ENCODE data around the gene CCDC184. TPM values are rescaled to one million over a fixed set of nuclear protein-coding genes. Genes with fewer than 3 reads are reported as not detected.
A peak's percentile ranks its signal among the peaks of the same experiment; 100 is the strongest.

CCDC184 gene
- total RNA-seq, 1 experiment from 2014 or later, result 0.74 TPM

DNA sequence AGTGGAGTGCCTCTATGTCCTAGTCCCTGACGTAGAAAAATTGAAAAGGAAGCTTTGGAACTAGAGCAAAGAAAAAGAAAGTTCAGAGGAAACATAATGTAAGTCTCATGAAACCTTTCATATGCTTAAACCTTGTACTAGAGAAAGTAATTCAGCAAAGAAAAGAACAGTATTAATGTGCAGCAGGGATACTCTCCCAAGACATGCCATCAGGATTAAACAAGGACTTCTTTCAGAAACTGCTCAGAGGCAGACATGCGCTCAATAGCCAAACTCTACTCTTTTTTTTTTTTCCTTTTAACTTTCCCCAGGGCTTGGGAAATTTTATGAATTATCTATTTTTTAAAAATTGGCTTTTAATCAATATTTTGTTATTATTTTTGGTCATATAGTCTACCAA lies 19.0 kb upstream of the CCDC184 start:
- no TSS peak for BruUV-seq (replicated peaks)
- Histone ChIP-seq H3K9me3 (ENCODE audit: control insufficient read depth, insufficient read depth, low read depth, low read length) (no peaks in the 10 kb centered on the region), H3K36me3 (ENCODE audit: control insufficient read depth, insufficient read depth, low read length) (no peaks in the 10 kb centered on the region), H3K4me1 (ENCODE audit: control insufficient read depth, insufficient read depth, low read length) (no peaks in the 10 kb centered on the region), H3K27me3 (ENCODE audit: control insufficient read depth, insufficient read depth, low read length) (peaks cover 2% of the 10 kb centered on the region; the same call in 1 of the 2 replicates), H3K27ac (ENCODE audit: low read length) (no peak overlapping the region), H3K4me3 (ENCODE audit: low read depth in 2 of 2, low read length in 2 of 2) (no peak overlapping the region)
- in situ Hi-C loops (cut with HindIII; ENCODE audit: low pct_unique_long_range_greater_than_20kb, low sequenced_read_pairs) (no loop called here), intact Hi-C loops (cut with micrococcal nuclease; ENCODE audit: unreplicated experiment) (loop anchor here (10.0 kb wide), 2 partner anchors 80 to 210 kb away; no protein-coding TSS in a partner anchor)
- no peak for DNase-seq (ENCODE audit: low read depth, low spot score)
- ChIA-PET CTCF (interaction anchor here (0.6 kb wide), 1 partner anchor 215 kb away, joined by 3 read pairs; no protein-coding TSS in a partner anchor), POLR2A (no interaction called here)
- TF ChIP-seq, protein P1, sequence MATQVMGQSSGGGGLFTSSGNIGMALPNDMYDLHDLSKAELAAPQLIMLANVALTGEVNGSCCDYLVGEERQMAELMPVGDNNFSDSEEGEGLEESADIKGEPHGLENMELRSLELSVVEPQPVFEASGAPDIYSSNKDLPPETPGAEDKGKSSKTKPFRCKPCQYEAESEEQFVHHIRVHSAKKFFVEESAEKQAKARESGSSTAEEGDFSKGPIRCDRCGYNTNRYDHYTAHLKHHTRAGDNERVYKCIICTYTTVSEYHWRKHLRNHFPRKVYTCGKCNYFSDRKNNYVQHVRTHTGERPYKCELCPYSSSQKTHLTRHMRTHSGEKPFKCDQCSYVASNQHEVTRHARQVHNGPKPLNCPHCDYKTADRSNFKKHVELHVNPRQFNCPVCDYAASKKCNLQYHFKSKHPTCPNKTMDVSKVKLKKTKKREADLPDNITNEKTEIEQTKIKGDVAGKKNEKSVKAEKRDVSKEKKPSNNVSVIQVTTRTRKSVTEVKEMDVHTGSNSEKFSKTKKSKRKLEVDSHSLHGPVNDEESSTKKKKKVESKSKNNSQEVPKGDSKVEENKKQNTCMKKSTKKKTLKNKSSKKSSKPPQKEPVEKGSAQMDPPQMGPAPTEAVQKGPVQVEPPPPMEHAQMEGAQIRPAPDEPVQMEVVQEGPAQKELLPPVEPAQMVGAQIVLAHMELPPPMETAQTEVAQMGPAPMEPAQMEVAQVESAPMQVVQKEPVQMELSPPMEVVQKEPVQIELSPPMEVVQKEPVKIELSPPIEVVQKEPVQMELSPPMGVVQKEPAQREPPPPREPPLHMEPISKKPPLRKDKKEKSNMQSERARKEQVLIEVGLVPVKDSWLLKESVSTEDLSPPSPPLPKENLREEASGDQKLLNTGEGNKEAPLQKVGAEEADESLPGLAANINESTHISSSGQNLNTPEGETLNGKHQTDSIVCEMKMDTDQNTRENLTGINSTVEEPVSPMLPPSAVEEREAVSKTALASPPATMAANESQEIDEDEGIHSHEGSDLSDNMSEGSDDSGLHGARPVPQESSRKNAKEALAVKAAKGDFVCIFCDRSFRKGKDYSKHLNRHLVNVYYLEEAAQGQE (IDR thresholded peaks at IDR 0.05; ENCODE audit: insufficient read depth in 1 of 2, low read depth in 2 of 2, low read length in 1 of 2), result no peak
- no peak for TF ChIP-seq TCF7L2 (IDR thresholded peaks at IDR 0.05; ENCODE audit: low read depth, low read length)
- no peak for TF ChIP-seq SIN3A (IDR thresholded peaks at IDR 0.05; ENCODE audit: borderline replicate concordance, insufficient read depth, low read depth, low read length)
- no peak for TF ChIP-seq POLR2AphosphoS5 (IDR thresholded peaks at IDR 0.05; ENCODE audit: low read depth, low read length)
- TF ChIP-seq CTCF (IDR thresholded peaks at IDR 0.05), result no peak
- no peak for ATAC-seq

- in situ Hi-C loops (cut with HindIII; ENCODE audit: low pct_unique_long_range_greater_than_20kb, low sequenced_read_pairs), result no loop called here
- intact Hi-C loops (cut with micrococcal nuclease; ENCODE audit: unreplicated experiment), result loop anchor here (10.0 kb wide), 2 partner anchors 81 to 211 kb away; no protein-coding TSS in a partner anchor
- POLR2A ChIA-PET, result no interaction called here
- Histone ChIP-seq H3K4me1 (ENCODE audit: control insufficient read depth, insufficient read depth, low read length) (no peaks in the 10 kb centered on the region), H3K27me3 (ENCODE audit: control insufficient read depth, insufficient read depth, low read length) (peaks cover 2% of the 10 kb centered on the region; the same call in 1 of the 2 replicates), H3K9me3 (ENCODE audit: control insufficient read depth, insufficient read depth, low read depth, low read length) (no peaks in the 10 kb centered on the region), H3K4me3 (ENCODE audit: low read depth in 2 of 2, low read length in 2 of 2) (no peak overlapping the region), H3K36me3 (ENCODE audit: control insufficient read depth, insufficient read depth, low read length) (no peaks in the 10 kb centered on the region), H3K27ac (ENCODE audit: low read length) (no peak overlapping the region)
- BruUV-seq (replicated peaks), result no TSS peak
- CTCF ChIA-PET, result interaction anchor here (0.6 kb wide), 1 partner anchor 216 kb away, joined by 3 read pairs; no protein-coding TSS in a partner anchor
- TF ChIP-seq POLR2AphosphoS5 (IDR thresholded peaks at IDR 0.05; ENCODE audit: low read depth, low read length) (no peak), CTCF (IDR thresholded peaks at IDR 0.05) (peak; percentile 86; the same call in 1 of the 2 replicates)
- ATAC-seq (peak; percentile 87; the same call in 1 of the 2 replicates), DNase-seq (ENCODE audit: low read depth, low spot score) (peak; percentile 52)
Measured at GRCh38 chr12:48165089-48165981, 18.1 kb upstream of the CCDC184 start.
